Parathyroid adenoma (tissue), 2 donors: ENCODE measurements around the gene ATP6V0E1.

ENCODE experiments used
- H2AFZ ChIP-seq: fragments of 300-600 bp; sonication (generic); one replicate; pipeline ENCODE4 v1.7.0; 2017; ENCODE audit warnings: antibody characterized with exemption, mild to moderate bottlenecking
- H3K27ac ChIP-seq: fragments of 300-600 bp; sonication (generic); one replicate; pipeline ENCODE4 v1.7.0; 2017
- H3K27me3 ChIP-seq: fragments of 300-600 bp; sonication (generic); one replicate; pipeline ENCODE4 v1.7.0; 2017; ENCODE audit warnings: low read length; ENCODE audit not compliant: control insufficient read depth, insufficient read depth
- H3K36me3 ChIP-seq: fragments of 300-600 bp; sonication (generic); one replicate; pipeline ENCODE4 v1.7.0; 2017; ENCODE audit warnings: low read length; ENCODE audit not compliant: control insufficient read depth, insufficient read depth
- H3K4me1 ChIP-seq: fragments of 300-600 bp; sonication (generic); one replicate; pipeline ENCODE4 v1.7.0; 2017; ENCODE audit warnings: control low read depth
- H3K4me2 ChIP-seq: fragments of 300-600 bp; sonication (generic); one replicate; pipeline ENCODE4 v1.7.0; 2017; ENCODE audit warnings: low read length
- H3K4me3 ChIP-seq: fragments of 300-600 bp; sonication (generic); one replicate; pipeline ENCODE4 v1.7.0; 2017; ENCODE audit warnings: low read depth, low read length
- H3K79me2 ChIP-seq: fragments of 300-600 bp; sonication (generic); one replicate; pipeline ENCODE4 v1.7.0; 2017; ENCODE audit warnings: control low read depth
- H3K9ac ChIP-seq: fragments of 300-600 bp; sonication (generic); one replicate; pipeline ENCODE4 v1.7.0; 2017; ENCODE audit warnings: mild to moderate bottlenecking
- H3K9me3 ChIP-seq: fragments of 300-600 bp; sonication (generic); one replicate; pipeline ENCODE4 v1.7.0; 2017; ENCODE audit warnings: low read length; ENCODE audit not compliant: control insufficient read depth
- CTCF ChIP-seq: fragments of 300-600 bp; sonication (generic); IDR thresholded peaks from one replicate; pipeline ENCODE4 v1.7.0; 2017; ENCODE audit warnings: antibody characterized with exemption, mild to moderate bottlenecking
- donor health status: primary hyperparathyroidism.

ATP6V0E1 gene

GRCh38 chr5:173003360-173003759 lies 19.8 kb downstream of the ATP6V0E1 start:
- Histone ChIP-seq H3K79me2 (peaks cover 61% of the 10 kb centered on the region), H3K4me1 (no peaks in the 10 kb centered on the region), H3K27ac (no peak overlapping the region), H3K27me3 (no peaks in the 10 kb centered on the region), H3K9me3 (no peaks in the 10 kb centered on the region), H2AFZ (no peak overlapping the region), H3K4me2 (no peak overlapping the region), H3K9ac (no peak overlapping the region), H3K4me3 (no peak overlapping the region), H3K36me3 (no peaks in the 10 kb centered on the region)
- no peak for TF ChIP-seq CTCF

GRCh38 chr5:173004013-173004412 lies 20.4 kb downstream of the ATP6V0E1 start:
- Histone ChIP-seq H3K4me3 (no peak overlapping the region), H3K27ac (no peak overlapping the region)

GRCh38 chr5:173004447-173004846 lies 20.9 kb downstream of the ATP6V0E1 start:
- Histone ChIP-seq H3K36me3 (no peaks in the 10 kb centered on the region), H3K4me1 (no peaks in the 10 kb centered on the region), H3K79me2 (peaks cover 53% of the 10 kb centered on the region), H3K27me3 (no peaks in the 10 kb centered on the region), H3K9me3 (no peaks in the 10 kb centered on the region), H2AFZ (no peak overlapping the region), H3K9ac (no peak overlapping the region), H3K4me3 (no peak overlapping the region), H3K4me2 (no peak overlapping the region), H3K27ac (no peak overlapping the region)
- TF ChIP-seq CTCF = no peak

More at GRCh38 chr5:173004013-173004412, 20.4 kb downstream of the ATP6V0E1 start:
- TF ChIP-seq CTCF = no peak
- Histone ChIP-seq H3K4me2 (no peak overlapping the region), H3K9me3 (no peaks in the 10 kb centered on the region), H3K4me1 (no peaks in the 10 kb centered on the region), H3K36me3 (no peaks in the 10 kb centered on the region), H3K79me2 (peaks cover 55% of the 10 kb centered on the region), H3K9ac (no peak overlapping the region), H3K27me3 (no peaks in the 10 kb centered on the region), H2AFZ (no peak overlapping the region)

- H3K4me1 ChIP-seq = peaks cover 3% of the 10 kb centered on the region
- no peak overlapping the region for H3K4me3 ChIP-seq
- no peak for TF ChIP-seq CTCF
- H3K9me3 ChIP-seq = no peaks in the 10 kb centered on the region
- no peak overlapping the region for H3K27ac ChIP-seq
- H3K79me2 ChIP-seq = peaks cover 18% of the 10 kb centered on the region
- H3K9ac ChIP-seq = no peak overlapping the region
- no peaks in the 10 kb centered on the region for H3K36me3 ChIP-seq
- no peak overlapping the region for H2AFZ ChIP-seq
- H3K27me3 ChIP-seq = no peaks in the 10 kb centered on the region
- H3K4me2 ChIP-seq = no peak overlapping the region
These were observed 26.4 kb downstream of the ATP6V0E1 start for GRCh38 chr5:173010021-173010420.
